Naive thymus-derived CD8-positive, alpha-beta T cell (primary cell): ENCODE results near the gene PTPRO. TPM values are rescaled to one million over a fixed set of nuclear protein-coding genes. Genes with fewer than 3 reads are reported as not detected.

Source experiments
- ATAC-seq, 2 donors: fragments of 150-1000 bp; cut with Tn5 transposase in 1 of 2; sonication (Bioruptor Pico), chemical (Tn5 transposase) in 1 of 2; 1 replicate in 1 of 2; 2 replicates in 1 of 2; pipeline ENCODE4 v1.10.0; 2021; ENCODE audit warnings: mild to moderate bottlenecking in 2 of 2, moderate library complexity in 2 of 2
- POLR2A ChIA-PET: fragments of 350-600 bp; sonication (Branson Sonifier 250); formaldehyde crosslinking; loops from one replicate; lab custom pipeline; 2021; ENCODE audit warnings: antibody characterized with exemption; lab: Charles Lee
- DNase-seq, 10 donors: peaks; one replicate each; pipeline versions ENCODE4 v3.0.0 to v3.0.0-alpha.2; 2020 to 2022
- H3K27ac Mint-ChIP-seq, 10 donors: one replicate each; pipeline ENCODE4 v1.8.0; 2020 to 2022; ENCODE audit warnings: mild to moderate bottlenecking in 10 of 10, mixed read lengths in 10 of 10, moderate library complexity in 4 of 10, inconsistent platforms in 1 of 10
- H3K27me3 Mint-ChIP-seq, 5 donors: one replicate each; pipeline ENCODE4 v1.8.0; 2021 to 2022; ENCODE audit warnings: mixed read lengths in 5 of 5
- H3K36me3 Mint-ChIP-seq, 3 donors: one replicate each; pipeline ENCODE4 v1.8.0; 2020 to 2022; ENCODE audit warnings: mixed read lengths in 3 of 3, mild to moderate bottlenecking in 2 of 3, inconsistent platforms in 1 of 3
- H3K4me1 Mint-ChIP-seq, 4 donors: one replicate each; pipeline ENCODE4 v1.8.0; 2021 to 2022; ENCODE audit warnings: mixed read lengths in 4 of 4
- H3K4me3 Mint-ChIP-seq, 10 donors: one replicate each; pipeline ENCODE4 v1.8.0; 2020 to 2022; ENCODE audit warnings: mild to moderate bottlenecking in 10 of 10, mixed read lengths in 10 of 10, moderate library complexity in 6 of 10, inconsistent platforms in 1 of 10
- H3K9me3 Mint-ChIP-seq, 9 donors: one replicate each; pipeline ENCODE4 v1.8.0; 2020 to 2022; ENCODE audit warnings: mixed read lengths in 9 of 9, mild to moderate bottlenecking in 3 of 9, inconsistent platforms in 1 of 9, moderate library complexity in 1 of 9
- polyA plus RNA-seq, 3 donors: library from polyadenylated mRNA; unstranded; fragments of 300-500 nt; fragmentation: Illumina TruSeq; gene quantifications; one replicate each; pipeline ENCODE4 v1.2.3, GENCODE V29; 2021
- total RNA-seq, 8 experiments: library from RNA in 2 of 8; stranded (reverse) in 2 of 8; gene quantifications; one replicate each; pipeline ENCODE4 v1.2.3 and lab custom pipeline; 2021 to 2026

The PTPRO gene
- total and polyA plus RNA-seq, 5 experiments from 2014 or later: 0.56 to 4.4 (median 0.88) TPM

DNA sequence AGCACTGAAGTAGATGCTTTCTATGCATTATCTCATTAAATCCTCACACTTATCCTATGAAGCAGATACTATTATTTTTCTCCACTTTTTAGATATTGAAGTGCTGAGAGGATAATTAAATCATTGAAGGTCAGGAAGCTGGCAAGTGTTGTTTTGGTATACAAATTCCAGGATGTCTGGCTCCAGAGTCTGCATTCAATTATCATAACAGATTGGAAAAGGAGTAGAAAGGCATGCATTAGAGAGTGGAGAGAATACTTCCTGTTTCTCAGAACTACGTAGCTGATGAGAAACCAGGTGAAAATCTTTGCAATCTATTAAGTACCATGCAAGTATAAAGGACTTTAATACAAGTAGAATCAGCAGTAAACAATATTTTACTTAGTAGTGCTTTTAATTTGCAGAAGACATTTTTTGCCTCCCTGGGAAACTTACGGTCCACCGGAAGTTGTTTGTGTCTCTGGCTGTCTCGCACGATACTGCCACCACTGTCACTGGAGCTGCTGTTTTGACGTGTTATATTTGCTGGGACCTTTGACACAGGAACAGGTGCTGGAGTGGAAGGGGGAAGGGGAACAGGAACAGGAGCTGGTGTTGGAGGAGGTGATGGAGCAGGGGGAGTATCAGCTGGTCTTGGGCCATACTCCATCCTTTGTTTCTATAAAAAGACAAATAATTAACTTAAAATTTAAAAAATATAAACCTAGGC lies 308.9 kb downstream of the PTPRO start:
- DNase-seq: no peak
- no peaks in the 10 kb centered on the region for H3K4me1 Mint-ChIP-seq
- no peak overlapping the region for H3K27ac Mint-ChIP-seq
- no peak overlapping the region for H3K4me3 Mint-ChIP-seq
- no peaks in the 10 kb centered on the region for H3K36me3 Mint-ChIP-seq
- H3K27me3 Mint-ChIP-seq: peaks cover 0 to 5% (median 0%) of the 10 kb centered on the region in 5 donors
- no peak for ATAC-seq
- no peaks in the 10 kb centered on the region for H3K9me3 Mint-ChIP-seq
- POLR2A ChIA-PET: no interaction called here

DNA sequence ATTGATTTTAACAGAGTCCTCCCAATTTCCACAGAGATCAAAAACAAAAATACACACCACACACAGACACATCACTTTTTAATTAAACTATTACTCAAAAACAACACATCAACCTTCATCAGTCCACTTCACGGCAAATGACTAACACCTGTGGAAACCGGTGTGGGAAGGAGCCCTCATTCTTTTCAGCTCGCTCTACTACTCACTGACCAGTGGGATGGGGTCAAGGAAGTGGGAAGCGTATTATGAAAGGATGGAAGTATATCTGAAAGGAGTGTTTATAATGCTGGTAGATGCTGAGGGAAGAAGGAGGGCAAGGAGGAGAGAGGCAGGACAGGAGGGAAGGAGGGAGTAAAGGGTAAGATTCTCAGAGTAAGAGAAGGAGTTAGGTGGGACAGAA lies 310.4 kb downstream of the PTPRO start:
- DNase-seq (no peak), ATAC-seq (no peak)
- Mint-ChIP-seq H3K27me3 (peaks cover 0 to 5% (median 0%) of the 10 kb centered on the region in 5 donors), H3K4me1 (no peaks in the 10 kb centered on the region), H3K36me3 (no peaks in the 10 kb centered on the region), H3K9me3 (no peaks in the 10 kb centered on the region), H3K4me3 (no peak overlapping the region), H3K27ac (no peak overlapping the region)
- POLR2A ChIA-PET: no interaction called here

DNA sequence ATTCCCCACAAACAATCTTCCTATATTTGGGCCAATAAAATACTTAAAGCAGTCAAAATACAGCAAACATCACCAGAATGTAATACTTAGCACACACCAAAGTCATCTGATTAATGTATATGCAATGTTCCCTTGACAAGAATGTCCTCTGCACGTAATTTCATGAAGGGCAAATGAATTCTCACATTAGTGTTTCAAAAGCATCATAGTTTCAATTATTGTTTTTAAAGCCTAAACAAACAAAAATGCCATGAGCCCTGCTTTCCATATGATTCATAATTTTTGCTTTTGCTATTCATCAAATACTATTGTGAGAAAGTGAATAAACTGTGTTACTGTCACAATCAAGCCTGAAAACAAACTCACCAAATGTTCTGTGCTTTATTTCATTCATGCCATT lies 310.9 kb downstream of the PTPRO start:
- Mint-ChIP-seq H3K4me1 (no peaks in the 10 kb centered on the region), H3K27ac (no peak overlapping the region), H3K36me3 (no peaks in the 10 kb centered on the region), H3K27me3 (peaks cover 0 to 5% (median 0%) of the 10 kb centered on the region in 5 donors), H3K9me3 (no peaks in the 10 kb centered on the region), H3K4me3 (no peak overlapping the region)
- POLR2A ChIA-PET: no interaction called here
- ATAC-seq: no peak
- no peak for DNase-seq

DNA sequence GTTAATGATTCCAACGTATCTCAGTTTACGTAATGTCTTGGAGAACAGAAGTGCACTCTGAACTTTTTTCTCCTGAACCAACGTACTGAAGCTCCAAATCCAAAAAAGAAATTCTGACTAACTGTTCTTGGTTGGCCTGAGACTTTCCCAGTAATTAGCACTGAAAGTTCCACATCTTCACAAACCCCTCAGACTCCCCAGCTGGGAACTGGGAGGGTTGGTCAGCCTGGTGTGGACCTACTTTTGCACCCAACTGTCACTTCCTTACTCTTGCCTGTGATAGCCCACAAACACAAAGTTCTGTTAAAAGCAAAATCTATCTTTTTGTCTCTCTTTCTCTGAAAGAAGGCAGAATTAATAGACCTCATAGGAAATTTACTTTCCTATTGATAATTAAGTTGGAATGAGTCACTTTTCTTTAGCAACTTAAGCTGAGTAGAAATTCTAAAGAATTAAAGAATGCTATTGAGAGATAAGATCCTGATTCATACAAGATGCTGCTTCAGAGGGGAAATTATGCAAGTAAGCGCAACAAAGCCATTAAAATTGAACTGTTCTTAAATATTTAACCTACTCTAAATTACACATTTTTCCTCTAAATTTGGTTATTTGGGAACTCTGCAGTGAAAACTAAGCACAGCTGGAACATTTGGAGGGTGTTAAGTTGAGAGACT lies 311.8 kb downstream of the PTPRO start:
- DNase-seq: no peak
- Mint-ChIP-seq H3K4me1 (no peaks in the 10 kb centered on the region), H3K27me3 (peaks cover 0 to 5% (median 0%) of the 10 kb centered on the region in 5 donors), H3K27ac (no peak overlapping the region), H3K9me3 (no peaks in the 10 kb centered on the region), H3K4me3 (no peak overlapping the region), H3K36me3 (no peaks in the 10 kb centered on the region)
- POLR2A ChIA-PET: no interaction called here
- ATAC-seq: no peak

DNA sequence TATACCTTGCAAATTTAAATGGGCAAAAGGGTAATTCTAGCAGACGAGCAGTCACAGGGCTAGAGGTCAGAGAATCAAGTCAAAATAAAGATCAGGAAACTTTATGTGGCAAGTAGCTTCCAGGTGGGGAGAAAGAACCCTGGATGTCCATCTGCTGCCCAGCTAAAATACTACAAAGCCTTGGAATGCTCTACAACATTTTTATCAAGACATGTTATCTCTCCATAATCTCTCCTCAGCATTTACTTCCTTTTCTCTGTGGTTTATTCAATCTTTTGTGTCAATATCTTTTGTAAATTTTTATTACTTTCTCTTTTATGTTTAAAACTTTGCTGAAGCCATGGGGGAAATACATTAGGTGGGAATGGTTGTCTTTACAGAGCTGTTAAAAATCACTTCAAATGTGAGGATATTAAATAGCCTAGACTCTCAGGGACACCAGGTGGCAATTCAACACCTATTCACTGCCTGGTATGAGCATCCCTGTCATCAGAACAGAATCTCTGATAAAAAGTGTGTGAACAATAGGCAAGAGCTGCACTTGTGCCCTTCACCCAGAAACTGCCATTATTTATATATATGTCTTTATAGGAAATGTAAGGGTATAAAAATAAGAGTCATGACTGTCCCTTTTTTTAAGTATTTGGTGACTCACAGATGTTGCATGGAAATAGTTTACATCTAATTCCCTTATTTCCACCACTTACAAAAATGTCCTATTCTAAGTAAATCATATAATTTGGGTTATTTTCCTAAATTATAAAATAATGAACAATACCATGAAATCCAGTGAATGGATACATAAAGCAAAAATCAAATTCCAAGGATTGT lies 314.0 kb downstream of the PTPRO start:
- no peaks in the 10 kb centered on the region for H3K4me1 Mint-ChIP-seq
- peaks cover 0 to 2% (median 0%) of the 10 kb centered on the region in 3 donors for H3K36me3 Mint-ChIP-seq
- H3K27ac Mint-ChIP-seq: no peak overlapping the region
- POLR2A ChIA-PET: no interaction called here
- ATAC-seq (no peak), DNase-seq (no peak)
- no peak overlapping the region for H3K4me3 Mint-ChIP-seq
- no peaks in the 10 kb centered on the region for H3K9me3 Mint-ChIP-seq
- peaks cover 0 to 5% (median 2%) of the 10 kb centered on the region in 5 donors for H3K27me3 Mint-ChIP-seq

DNA sequence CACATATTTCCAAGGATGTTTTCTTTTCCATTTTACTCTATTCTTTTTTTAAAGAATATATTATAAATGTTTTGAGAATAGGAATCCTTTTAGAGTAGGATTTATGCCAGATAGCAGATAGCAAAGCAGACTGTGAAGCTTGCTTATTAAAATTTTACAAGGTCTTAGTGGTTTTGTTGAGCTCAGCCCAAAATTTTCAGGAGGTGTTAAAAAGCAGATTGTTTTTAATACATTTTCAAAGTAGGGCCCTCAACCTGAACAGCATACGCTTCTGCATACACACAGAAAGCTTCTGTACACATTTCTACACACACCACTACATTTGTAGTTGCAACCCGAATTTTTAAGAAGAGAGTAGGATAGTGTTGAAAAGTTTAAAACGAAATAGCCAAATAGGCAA lies 315.9 kb downstream of the PTPRO start:
- DNase-seq: no peak
- Mint-ChIP-seq H3K4me3 (no peak overlapping the region), H3K27me3 (peaks cover 0 to 5% (median 2%) of the 10 kb centered on the region in 5 donors), H3K36me3 (peaks cover 0 to 2% (median 0%) of the 10 kb centered on the region in 3 donors), H3K27ac (no peak overlapping the region), H3K9me3 (no peaks in the 10 kb centered on the region), H3K4me1 (no peaks in the 10 kb centered on the region)
- POLR2A ChIA-PET: no interaction called here
- ATAC-seq: no peak

- no peaks in the 10 kb centered on the region for H3K4me1 Mint-ChIP-seq
- H3K27ac Mint-ChIP-seq: no peak overlapping the region
- POLR2A ChIA-PET: no interaction called here
- no peak overlapping the region for H3K4me3 Mint-ChIP-seq
- peaks cover 0 to 2% (median 0%) of the 10 kb centered on the region in 5 donors for H3K27me3 Mint-ChIP-seq
- ATAC-seq (no peak), DNase-seq (no peak)
- no peaks in the 10 kb centered on the region for H3K9me3 Mint-ChIP-seq
- peaks cover 0 to 2% (median 0%) of the 10 kb centered on the region in 3 donors for H3K36me3 Mint-ChIP-seq
These were observed 322.4 kb downstream of the PTPRO start for GRCh38 chr12:15644700-15645099.

- ATAC-seq: no peak
- no peak for DNase-seq
- no peaks in the 10 kb centered on the region for H3K27me3 Mint-ChIP-seq
- no peak overlapping the region for H3K4me3 Mint-ChIP-seq
- H3K36me3 Mint-ChIP-seq: no peaks in the 10 kb centered on the region
- H3K27ac Mint-ChIP-seq: no peak overlapping the region
- H3K9me3 Mint-ChIP-seq: no peaks in the 10 kb centered on the region
- POLR2A ChIA-PET: no interaction called here
- no peaks in the 10 kb centered on the region for H3K4me1 Mint-ChIP-seq
These were observed 324.3 kb downstream of the PTPRO start for GRCh38 chr12:15646581-15646980.

Other genes starting within 250 kb of the PTPRO start
- gene RERG, start 101.1 kb upstream of the PTPRO start, total RNA-seq: 1 to 10 TPM in 1 of 2 experiments, under 1 TPM in 1; 0.55 to 1.2 TPM
- gene RERG, start 101.1 kb upstream of the PTPRO start, polyA plus RNA-seq: not detected